C1 segment of cervical spinal cord (tissue), 14 donors: ENCODE measurements around the gene DCUN1D3.
A peak's percentile ranks its signal among the peaks of the same experiment; 100 is the strongest.

ENCODE experiments used
- DNase-seq, 14 donors: peaks; one replicate each; lab custom pipeline; 2025; lab: John Stamatoyannopoulos, UW

Gene DCUN1D3

GRCh38 chr16:20918486-20919239 lies 18.5 kb upstream of the DCUN1D3 start:
- no peak for DNase-seq

DNA sequence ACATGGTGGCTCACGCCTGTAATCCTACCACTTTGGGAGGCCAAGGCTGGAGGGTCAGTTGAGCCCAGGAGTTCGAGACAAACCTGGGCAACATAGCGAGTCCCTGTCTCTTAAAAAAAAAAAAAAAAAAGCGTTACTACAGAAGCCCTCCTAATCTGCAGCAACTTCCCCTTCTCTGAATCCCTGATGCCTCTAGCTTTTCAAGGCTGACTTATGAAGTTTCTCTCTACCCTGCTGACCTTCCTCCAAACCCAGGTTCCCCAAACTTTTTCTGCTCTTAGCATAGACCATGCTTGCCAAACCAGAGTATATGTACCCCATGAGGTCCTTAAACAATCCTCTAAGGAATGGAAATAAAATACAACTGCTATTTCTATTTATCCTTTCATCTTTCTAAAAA lies 16.8 kb upstream of the DCUN1D3 start:
- DNase-seq: no peak

DNA sequence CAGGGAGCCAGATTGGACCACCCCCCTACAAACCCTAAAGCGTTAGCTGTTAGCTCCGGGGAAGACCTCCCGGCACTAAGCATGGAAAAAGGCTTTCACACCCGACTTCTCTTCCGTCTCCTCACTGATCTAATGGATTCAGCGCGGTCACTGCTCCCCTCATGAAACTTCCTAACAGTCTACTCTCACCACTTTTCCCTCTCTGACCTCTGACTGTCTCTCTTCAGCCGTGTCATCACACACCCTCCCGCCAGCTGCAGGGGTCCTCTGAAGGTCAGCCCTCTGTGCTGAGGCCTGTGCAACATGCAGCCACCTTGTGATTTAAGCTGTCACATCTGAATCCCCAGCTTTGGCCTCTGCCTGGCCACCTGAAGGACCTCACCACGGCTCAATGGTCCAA lies 16.1 kb upstream of the DCUN1D3 start:
- no peak for DNase-seq

- no peak for DNase-seq
Measured at GRCh38 chr16:20911361-20911760, 11.2 kb upstream of the DCUN1D3 start.

DNA sequence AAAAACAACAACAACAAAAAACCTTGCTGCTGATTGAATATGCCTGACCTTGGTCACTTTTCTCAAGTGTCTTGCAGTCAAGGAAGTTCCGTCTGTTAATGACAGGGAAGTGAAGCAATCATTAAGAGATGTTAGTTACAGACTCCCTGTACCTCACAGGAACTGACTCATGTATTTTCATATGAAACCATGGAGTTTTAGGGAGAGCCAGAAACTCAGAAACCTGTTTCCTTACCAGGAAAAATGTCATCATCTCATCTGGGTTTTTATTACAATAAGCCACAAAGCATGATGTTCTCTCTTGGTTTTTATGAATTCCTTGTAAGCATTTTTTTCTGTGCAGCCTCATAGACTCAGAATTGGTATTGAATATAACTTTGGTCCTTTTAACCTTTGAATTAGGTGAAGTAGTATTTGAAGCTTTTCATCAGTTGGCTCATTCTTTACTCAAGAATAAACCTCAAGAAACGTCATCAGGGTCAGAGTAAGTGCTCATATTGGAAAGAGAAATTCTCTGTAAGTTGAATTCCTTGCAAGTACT lies 10.7 kb upstream of the DCUN1D3 start:
- DNase-seq: no peak

DNA sequence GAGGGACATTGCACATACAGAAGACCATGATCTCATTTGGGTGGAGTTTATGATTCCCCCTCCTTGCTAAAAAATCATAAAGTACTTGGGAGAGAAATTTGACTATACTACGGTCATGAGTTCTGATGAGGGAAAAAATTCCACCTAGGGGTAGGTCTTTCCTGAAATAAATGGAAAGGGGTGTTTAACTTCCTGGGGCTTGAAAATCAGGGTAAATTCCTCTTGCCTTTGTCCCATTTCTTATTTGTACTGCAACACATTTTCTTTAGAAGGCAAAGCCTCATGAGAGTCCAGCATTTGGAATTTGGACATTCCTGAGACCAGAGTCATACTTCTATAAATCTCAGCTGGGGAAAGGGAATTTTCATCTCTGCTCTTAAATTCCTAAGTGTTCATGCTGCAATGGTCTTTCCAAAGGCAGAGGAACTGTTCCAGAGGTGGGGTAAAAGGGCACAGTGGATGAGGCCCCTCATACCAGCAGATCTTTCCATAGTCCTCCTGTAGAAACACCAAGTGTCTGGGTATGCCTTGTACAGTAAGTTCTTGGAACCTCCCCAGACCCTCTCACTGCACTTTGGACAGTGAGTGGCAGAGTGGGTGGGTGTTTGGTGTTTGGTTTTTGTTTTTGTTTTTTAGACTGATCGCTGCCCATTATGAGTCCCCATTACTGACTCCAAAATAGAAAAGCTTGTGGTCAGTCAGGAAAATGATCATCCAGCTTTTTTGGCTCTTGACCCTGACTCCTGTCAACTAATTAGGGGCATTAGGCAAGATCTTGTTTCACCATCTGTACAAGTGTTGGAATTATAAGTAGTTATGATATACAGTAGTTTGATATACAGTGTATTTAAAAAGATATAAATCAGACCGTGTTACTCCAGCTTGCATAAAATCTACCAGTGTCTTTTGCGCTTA lies 6.4 kb upstream of the DCUN1D3 start:
- DNase-seq: no peak

DNA sequence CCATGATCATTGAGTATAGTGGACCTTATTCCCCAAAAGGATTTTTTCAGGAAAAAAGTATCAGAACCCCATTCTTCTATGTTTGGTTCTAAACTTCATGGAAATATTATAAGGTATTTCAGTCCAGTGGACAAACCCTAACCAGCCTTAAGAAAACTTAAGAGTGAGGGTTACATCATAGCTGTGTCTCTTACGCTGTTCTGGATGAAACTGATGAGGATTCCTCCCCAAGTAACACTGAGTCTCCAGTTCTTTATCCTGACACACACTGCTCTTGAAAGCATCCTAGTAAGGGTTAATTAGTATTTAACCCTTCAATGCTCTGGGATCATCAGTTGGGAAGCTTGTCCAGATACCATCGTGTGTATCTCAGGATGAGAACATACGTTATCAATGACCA lies 5.4 kb upstream of the DCUN1D3 start:
- no peak for DNase-seq

GRCh38 chr16:20904507-20905081 lies 4.4 kb upstream of the DCUN1D3 start:
- DNase-seq: peak in 1 of 14 donors; percentile 4

DNA sequence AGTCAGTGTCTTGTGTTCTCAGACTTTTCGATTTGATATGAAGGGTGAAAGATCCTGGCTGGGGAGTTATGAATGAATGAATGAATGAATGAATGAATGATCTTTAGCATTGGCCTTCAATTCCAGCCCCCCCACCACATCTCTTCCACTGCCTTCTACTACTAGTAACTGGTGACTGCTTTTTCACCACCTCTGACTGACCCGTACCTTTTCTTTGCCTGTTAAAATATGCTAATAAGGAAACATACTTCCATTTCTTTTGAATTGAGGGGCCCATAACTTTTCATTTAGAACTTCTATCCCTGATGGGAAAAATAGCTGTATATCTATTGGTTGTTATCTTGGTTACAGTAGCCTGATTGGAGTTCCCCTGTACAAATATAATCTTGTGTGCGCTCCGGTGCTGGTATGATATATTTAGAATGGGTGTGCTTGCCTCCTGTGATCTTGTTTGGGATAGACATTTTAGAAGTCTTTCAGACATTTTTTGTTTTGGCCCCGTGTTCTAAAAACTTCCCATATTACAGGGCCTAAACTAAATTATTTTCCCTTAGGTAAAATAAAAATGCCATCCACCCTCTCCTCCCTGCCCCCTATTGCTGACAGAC lies 3.8 kb upstream of the DCUN1D3 start:
- no peak for DNase-seq

GRCh38 chr16:20903116-20903898 lies 3.1 kb upstream of the DCUN1D3 start:
- DNase-seq: no peak

DNA sequence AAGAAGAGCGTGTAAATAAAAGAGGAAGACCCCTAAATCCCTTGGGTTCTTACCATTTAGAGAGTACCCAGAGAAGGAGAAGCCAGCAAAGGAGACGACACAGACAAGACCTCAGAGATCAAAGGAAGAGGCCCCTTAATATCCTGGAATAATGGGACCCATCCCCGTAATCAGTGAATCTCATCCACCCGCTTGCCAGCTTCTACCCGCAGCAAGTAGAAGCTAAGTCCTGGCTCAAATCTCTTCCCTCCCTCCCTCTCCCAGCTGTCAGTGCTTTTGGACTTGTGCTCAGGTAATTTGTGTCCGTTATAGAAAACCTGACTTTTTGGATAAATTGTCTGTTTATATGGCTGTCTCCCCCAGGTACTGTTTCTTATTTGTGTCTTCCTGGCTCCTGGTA lies 2.3 kb upstream of the DCUN1D3 start:
- DNase-seq: no peak

DNA sequence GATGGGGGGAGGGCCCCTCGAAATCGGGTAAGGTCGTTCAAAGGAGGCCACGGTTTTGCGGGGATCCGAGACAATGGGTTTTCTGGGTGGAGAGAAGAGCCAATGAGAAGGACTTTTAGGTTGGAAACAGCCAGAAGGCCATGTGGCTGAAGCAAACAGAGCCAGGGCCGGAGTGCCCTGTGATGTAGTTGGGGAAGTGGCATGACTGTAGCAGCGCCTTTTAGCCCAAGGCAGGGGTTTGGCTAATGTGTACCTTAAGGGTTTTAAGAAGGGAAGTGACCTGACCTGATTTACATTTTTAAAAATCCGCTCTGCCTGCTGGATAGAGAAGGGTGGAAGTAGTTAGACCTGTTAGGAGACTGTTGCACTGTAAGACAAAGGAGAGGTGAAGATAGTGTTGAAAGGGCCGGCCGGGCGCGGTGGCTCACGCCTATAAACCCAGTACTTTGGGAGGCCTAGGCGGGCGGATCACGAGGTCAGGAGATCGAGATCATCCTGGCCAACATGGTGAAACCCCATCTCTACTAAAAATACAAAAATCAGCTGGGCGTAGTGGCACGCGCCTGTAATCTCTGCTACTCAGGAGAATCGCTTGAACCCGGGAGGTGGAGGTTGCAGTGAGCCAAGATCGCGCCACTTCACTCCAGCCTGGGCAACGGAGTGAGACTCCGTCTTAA lies 1.4 kb upstream of the DCUN1D3 start:
- DNase-seq: peak in 12 of 14 donors; percentile 25 to 67 (median 48)

DNA sequence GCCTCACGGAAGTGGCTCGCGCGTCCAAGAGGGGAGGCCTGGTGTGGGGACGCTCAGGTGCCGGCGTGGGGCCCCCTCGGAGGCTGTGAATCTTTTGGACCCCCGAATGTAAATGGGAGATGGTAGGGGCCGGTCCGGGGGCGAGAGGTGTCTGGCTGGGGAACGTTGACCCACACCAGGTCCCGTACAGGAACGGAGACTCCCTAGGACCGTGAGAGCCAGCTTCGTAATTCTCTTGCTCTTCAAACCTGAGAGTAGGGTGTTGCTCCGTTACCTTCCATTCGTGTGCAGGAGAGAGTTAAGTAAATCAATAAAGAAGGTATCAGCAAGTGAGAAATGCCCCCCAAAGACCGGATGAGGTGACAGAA lies 894 bp upstream of the DCUN1D3 start:
- DNase-seq: peak in 1 of 14 donors; percentile 67

DNA sequence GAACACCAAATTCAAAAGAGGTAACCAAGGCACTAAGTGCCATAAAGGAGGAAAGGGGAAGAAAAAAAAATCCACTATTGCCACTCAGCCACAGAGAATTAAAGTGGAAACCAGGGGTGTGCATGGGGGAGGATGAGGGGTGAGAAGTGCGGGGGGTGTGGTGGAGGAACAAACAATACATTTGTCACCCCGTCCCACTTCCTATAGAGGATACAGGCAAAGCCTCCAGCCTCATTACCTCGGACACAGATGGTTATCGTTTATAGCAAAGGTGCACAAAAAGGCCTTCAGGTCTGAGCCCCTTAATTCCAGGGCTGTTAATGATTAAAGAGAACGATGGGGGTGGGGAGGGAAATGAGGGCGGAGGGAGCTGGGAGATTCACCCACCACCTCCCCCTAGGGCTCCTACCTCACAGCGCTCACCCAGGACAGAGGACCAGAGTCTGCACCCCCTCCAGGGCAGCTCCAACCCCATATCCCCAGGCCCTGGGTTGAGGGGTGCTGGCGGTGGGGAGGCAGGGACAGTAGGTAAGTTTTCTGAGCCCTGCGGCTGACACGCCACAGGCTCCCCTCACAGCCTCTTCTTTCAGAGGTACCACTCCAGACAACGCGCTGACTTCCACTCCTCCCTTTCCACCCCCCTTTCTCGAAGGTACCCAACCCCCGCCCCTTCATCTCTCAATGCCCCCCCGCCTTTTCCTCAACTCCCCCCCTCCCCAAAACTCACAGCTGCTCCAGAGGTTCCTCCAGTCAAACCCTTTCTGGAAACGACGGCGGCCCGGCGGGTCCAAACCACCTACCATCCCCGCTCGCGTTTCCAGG lies 470 bp downstream of the DCUN1D3 start:
- peak in 4 of 14 donors; percentile 39 to 64 (median 59) for DNase-seq

GRCh38 chr16:20899071-20899470 lies 1.1 kb downstream of the DCUN1D3 start:
- DNase-seq: no peak

DNA sequence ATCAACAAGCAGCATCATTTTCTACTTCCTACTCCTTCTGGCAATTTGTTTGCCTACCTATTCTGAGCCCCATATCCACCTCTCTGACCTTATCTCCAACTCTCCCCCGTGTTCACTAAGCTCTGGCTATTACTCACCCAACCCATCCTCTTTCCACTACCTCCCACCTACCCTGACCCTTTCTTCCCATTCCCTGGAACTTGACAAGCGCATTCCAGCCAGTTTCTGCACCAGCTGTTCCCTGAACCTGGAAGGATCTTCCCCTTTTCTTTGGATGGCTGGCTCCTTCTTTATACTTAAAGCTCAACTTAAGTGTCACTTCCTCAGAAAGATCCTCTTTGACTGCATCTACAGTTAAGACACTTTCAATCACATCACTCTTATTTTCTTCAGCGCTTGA lies 2.2 kb downstream of the DCUN1D3 start:
- no peak for DNase-seq

GRCh38 chr16:20897253-20897897 lies 2.8 kb downstream of the DCUN1D3 start:
- peak in 1 of 14 donors; percentile 1 for DNase-seq

DNA sequence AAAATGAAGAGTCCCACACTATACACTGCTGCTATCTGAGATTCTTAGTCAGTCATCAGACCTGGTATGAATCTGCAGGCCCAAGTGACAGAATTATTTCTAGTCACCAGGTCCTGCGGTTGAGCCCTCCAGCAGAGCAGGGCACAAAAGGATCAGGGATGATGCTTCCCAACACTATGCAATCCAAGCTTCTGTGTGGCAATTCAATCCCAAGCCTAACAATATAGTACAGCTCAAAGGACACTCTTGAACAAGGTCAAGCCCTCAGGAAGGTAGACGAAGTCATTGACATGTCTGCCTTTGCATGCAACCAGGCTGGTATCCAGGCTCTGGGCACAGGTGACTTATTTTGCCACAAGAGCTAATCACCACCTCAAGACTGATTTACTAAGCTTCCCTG lies 5.8 kb downstream of the DCUN1D3 start:
- DNase-seq: no peak
